ENCODE data around the gene ICAM3. TPM values are rescaled to one million over a fixed set of nuclear protein-coding genes. Genes with fewer than 3 reads are reported as not detected.

ICAM3 gene
- total and polyA plus RNA-seq, 10 of the 15 experiments (the other 5 are each of a cell fraction or from before 2014, with no cell fraction given), result 5.5 to 152 (median 90.7) TPM

GRCh38 chr19:10305139-10305806 is 34.2 kb downstream of the ICAM3 start:
- Histone ChIP-seq H3K27me3 (replicated peaks in 1 of 2; ENCODE audit: control insufficient read depth in 2 of 2, insufficient read depth in 2 of 2, low read length in 1 of 2) (no peaks in the 10 kb centered on the region), H3K4me2 (ENCODE audit: control insufficient read depth, insufficient read depth) (no peak overlapping the region), H4K20me1 (ENCODE audit: control insufficient read depth, insufficient read depth) (no peaks in the 10 kb centered on the region), H3K9ac (ENCODE audit: control insufficient read depth, insufficient read depth, low read length) (no peak overlapping the region), H3K4me3 (no peak overlapping the region), H3K27ac (ENCODE audit: control insufficient read depth, insufficient read depth) (no peak overlapping the region), H3K9me3 (replicated peaks; ENCODE audit: control insufficient read depth, insufficient read depth, low read length) (no peaks in the 10 kb centered on the region), H3K4me1 (ENCODE audit: control insufficient read depth, insufficient read depth, low read length) (no peaks in the 10 kb centered on the region), H3K36me3 (ENCODE audit: control insufficient read depth in 2 of 2, insufficient read depth in 2 of 2, low read length in 1 of 2) (no peaks in the 10 kb centered on the region), H3K79me2 (ENCODE audit: control insufficient read depth, insufficient read depth, low read length) (no peaks in the 10 kb centered on the region), H2AFZ (ENCODE audit: control insufficient read depth, low read depth, low read length) (no peak overlapping the region)
- ChIA-PET CTCF (no interaction called here), SMC1A (ENCODE audit: uncharacterized antibody, unreplicated experiment) (no interaction called here), POLR2A (no interaction called here), RAD21 (ENCODE audit: unreplicated experiment) (no interaction called here)
- no peak for TF ChIP-seq GABPA (IDR thresholded peaks at IDR 0.05; ENCODE audit: low read depth)
- TF ChIP-seq NR2C1 (IDR thresholded peaks at IDR 0.05), result peak; percentile 74
- peak; percentile 41 for TF ChIP-seq NR2C2 (IDR thresholded peaks at IDR 0.05; ENCODE audit: borderline replicate concordance, control insufficient read depth, insufficient read length, low read depth)
- peak; percentile 53 for TF ChIP-seq NR2F1 (conservative IDR thresholded peaks at IDR 0.05)
- no TSS peak for BruUV-seq (replicated peaks)
- 68% methylated on average over 17 of the region's 17 CpGs for WGBS (ENCODE audit: insufficient coverage, insufficient replicate concordance, low lambda C conversion rate, missing lambda C conversion rate)
- no peak for ATAC-seq
- FAIRE-seq, result no peak
- intact Hi-C loops (cut with micrococcal nuclease; ENCODE audit: unreplicated experiment) (no loop called here), in situ Hi-C loops (cut with MboI) (no loop called here)
- DNase-seq (ENCODE audit: low read depth, low spot score), result no peak

DNA sequence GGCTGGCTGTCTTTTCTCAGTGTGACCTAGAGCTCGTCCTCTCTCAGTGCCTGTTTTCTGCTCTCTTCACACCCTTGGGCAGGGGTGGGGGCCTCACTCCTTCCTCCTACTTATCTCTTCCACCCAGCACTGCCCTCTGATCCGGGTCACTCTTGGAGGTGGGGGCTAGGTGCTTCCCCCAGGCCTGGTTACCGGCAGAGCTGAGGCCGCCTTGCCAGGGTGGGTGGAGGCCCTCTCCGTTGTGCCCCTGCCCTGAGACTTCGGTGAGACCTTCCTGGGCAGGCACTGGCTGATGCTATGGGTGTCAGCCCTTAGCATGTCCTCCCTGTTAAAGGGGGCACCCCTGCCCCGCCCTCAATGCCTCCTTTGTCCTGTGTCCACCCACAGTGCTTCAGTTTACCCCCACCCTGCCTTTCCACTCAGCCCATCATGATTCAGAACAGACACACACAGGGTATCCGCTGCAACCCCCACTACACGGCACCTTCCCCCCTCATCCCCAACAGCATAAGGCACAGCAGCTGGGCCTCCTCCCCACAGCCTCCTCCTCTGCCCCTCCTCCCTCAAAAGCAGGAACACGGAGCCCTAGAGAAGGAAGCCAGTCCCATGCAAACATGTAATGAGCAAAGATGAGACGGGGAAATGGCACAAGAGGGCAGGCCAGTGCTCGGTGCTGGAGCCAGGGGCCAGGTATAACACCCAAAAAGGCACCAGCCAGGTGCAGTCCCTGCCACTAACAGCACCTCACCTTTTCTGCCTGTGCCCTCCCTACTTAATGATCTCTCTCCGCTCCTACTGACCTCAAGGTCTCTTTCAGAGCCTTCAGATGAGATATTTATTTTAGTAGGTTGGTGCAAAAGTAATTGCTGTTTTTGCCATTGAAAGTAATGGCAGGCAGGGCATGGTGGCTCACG is 39.6 kb downstream of the ICAM3 start:
- H3K27ac ChIP-seq (ENCODE audit: control insufficient read depth, insufficient read depth), result no peak overlapping the region
- no TSS peak for BruUV-seq (replicated peaks)
- DNase-seq (ENCODE audit: low read depth, low spot score) (no peak), ATAC-seq (no peak), FAIRE-seq (peak; percentile 18)
- no peaks in the 10 kb centered on the region for H4K20me1 ChIP-seq (ENCODE audit: control insufficient read depth, insufficient read depth)
- intact Hi-C loops (cut with micrococcal nuclease; ENCODE audit: unreplicated experiment) (no loop called here), in situ Hi-C loops (cut with MboI) (no loop called here)
- CTCF ChIA-PET, result interaction anchor here (0.7 to 2.5 kb wide), 4 partner anchors 29 to 89 kb away, joined by 3 to 7 read pairs (median 5); partner anchors contain the start of gene ICAM1
- H3K9me3 ChIP-seq (replicated peaks; ENCODE audit: control insufficient read depth, insufficient read depth, low read length), result no peaks in the 10 kb centered on the region
- H3K9ac ChIP-seq (ENCODE audit: control insufficient read depth, insufficient read depth, low read length), result no peak overlapping the region
- no peaks in the 10 kb centered on the region for H3K79me2 ChIP-seq (ENCODE audit: control insufficient read depth, insufficient read depth, low read length)
- 29% methylated on average over 14 of the region's 14 CpGs for WGBS (ENCODE audit: insufficient coverage, insufficient replicate concordance, low lambda C conversion rate, missing lambda C conversion rate)
- H2AFZ ChIP-seq (ENCODE audit: control insufficient read depth, low read depth, low read length), result peak overlapping the region; percentile 51
- SMC1A ChIA-PET (ENCODE audit: uncharacterized antibody, unreplicated experiment), result interaction anchor here (0.9 to 1.6 kb wide), 4 partner anchors 10 to 45 kb away, joined by 3 to 6 read pairs (median 4); partner anchors contain the start of gene ICAM5
- H3K36me3 ChIP-seq (ENCODE audit: control insufficient read depth in 2 of 2, insufficient read depth in 2 of 2, low read length in 1 of 2), result no peaks in the 10 kb centered on the region
- RAD21 ChIA-PET (ENCODE audit: unreplicated experiment), result interaction anchor here (0.7 to 1.2 kb wide), 4 partner anchors 10 to 89 kb away, joined by 3 to 4 read pairs (median 4); partner anchors contain the start of genes ICAM1 and ICAM5
- POLR2A ChIA-PET, result interaction anchor here (0.6 to 1.3 kb wide), 2 partner anchors 10 to 28 kb away, joined by 3 to 4 read pairs; partner anchors contain the start of gene ICAM5
- no peak overlapping the region for H3K4me3 ChIP-seq
- no peak overlapping the region for H3K4me2 ChIP-seq (ENCODE audit: control insufficient read depth, insufficient read depth)
- no peaks in the 10 kb centered on the region for H3K27me3 ChIP-seq (replicated peaks in 1 of 2; ENCODE audit: control insufficient read depth in 2 of 2, insufficient read depth in 2 of 2, low read length in 1 of 2)
- peaks cover 8% of the 10 kb centered on the region for H3K4me1 ChIP-seq (ENCODE audit: control insufficient read depth, insufficient read depth, low read length)
- TF ChIP-seq, protein P1, sequence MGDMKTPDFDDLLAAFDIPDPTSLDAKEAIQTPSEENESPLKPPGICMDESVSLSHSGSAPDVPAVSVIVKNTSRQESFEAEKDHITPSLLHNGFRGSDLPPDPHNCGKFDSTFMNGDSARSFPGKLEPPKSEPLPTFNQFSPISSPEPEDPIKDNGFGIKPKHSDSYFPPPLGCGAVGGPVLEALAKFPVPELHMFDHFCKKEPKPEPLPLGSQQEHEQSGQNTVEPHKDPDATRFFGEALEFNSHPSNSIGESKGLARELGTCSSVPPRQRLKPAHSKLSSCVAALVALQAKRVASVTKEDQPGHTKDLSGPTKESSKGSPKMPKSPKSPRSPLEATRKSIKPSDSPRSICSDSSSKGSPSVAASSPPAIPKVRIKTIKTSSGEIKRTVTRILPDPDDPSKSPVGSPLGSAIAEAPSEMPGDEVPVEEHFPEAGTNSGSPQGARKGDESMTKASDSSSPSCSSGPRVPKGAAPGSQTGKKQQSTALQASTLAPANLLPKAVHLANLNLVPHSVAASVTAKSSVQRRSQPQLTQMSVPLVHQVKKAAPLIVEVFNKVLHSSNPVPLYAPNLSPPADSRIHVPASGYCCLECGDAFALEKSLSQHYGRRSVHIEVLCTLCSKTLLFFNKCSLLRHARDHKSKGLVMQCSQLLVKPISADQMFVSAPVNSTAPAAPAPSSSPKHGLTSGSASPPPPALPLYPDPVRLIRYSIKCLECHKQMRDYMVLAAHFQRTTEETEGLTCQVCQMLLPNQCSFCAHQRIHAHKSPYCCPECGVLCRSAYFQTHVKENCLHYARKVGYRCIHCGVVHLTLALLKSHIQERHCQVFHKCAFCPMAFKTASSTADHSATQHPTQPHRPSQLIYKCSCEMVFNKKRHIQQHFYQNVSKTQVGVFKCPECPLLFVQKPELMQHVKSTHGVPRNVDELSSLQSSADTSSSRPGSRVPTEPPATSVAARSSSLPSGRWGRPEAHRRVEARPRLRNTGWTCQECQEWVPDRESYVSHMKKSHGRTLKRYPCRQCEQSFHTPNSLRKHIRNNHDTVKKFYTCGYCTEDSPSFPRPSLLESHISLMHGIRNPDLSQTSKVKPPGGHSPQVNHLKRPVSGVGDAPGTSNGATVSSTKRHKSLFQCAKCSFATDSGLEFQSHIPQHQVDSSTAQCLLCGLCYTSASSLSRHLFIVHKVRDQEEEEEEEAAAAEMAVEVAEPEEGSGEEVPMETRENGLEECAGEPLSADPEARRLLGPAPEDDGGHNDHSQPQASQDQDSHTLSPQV (IDR thresholded peaks at IDR 0.05), result no peak
- TF ChIP-seq USF2 (IDR thresholded peaks at IDR 0.05; ENCODE audit: borderline replicate concordance, low read depth, low read length), result no peak
- no peak for TF ChIP-seq MXI1 (IDR thresholded peaks at IDR 0.05; ENCODE audit: low read depth, low read length)
- no peak for TF ChIP-seq WRNIP1 (IDR thresholded peaks at IDR 0.05; ENCODE audit: borderline replicate concordance, low read depth, low read length)
- TF ChIP-seq IRF4 (IDR thresholded peaks at IDR 0.05; ENCODE audit: low read depth, low read length), result no peak
- no peak for TF ChIP-seq ESRRA (IDR thresholded peaks at IDR 0.05; ENCODE audit: low read length)
